H1 (cell line): ENCODE data around the gene DKKL1. TPM values are rescaled to one million over a fixed set of nuclear protein-coding genes. Genes with fewer than 3 reads are reported as not detected.

Experiments used
- CTCF ChIA-PET: fragments of 300-600 bp; sonication (Branson Sonifier 250); formaldehyde crosslinking; loops from one replicate; lab custom pipeline; 2021; ENCODE audit not compliant: partially characterized antibody; lab: Charles Lee
- POLR2A ChIA-PET: fragments of 300-600 bp; sonication (Branson Sonifier 250); formaldehyde crosslinking; loops from one replicate; lab custom pipeline; 2021; ENCODE audit warnings: inconsistent platforms; ENCODE audit not compliant: partially characterized antibody; lab: Charles Lee
- DNase-seq, 2 experiments: peaks; one replicate each; pipeline versions ENCODE4 v3.0.0 to v3.0.0-alpha.2; 2010 to 2022; ENCODE audit warnings: low spot score in 2 of 2, low read depth in 1 of 2, mixed read lengths in 1 of 2
- FAIRE-seq: peaks from 2 replicates; lab custom pipeline; 2011; peaks lifted over from hg19 to GRCh38; lab: Jason Lieb, UNC
- H2AFZ ChIP-seq: 2 replicates; pipeline ENCODE4 v1.8.1; 2012; ENCODE audit warnings: low read length, inconsistent platforms
- H2AK5ac ChIP-seq: 2 replicates; pipeline ENCODE4 v1.6.1; 2013; ENCODE audit warnings: low read depth, low read length
- H2BK120ac ChIP-seq: replicated peaks from 2 replicates; pipeline ENCODE3; 2013; ENCODE audit warnings: low read depth, low read length, inconsistent platforms
- H2BK12ac ChIP-seq: 2 replicates; pipeline ENCODE4 v1.6.1; 2013; ENCODE audit warnings: low read depth, low read length
- H2BK15ac ChIP-seq: 2 replicates; pipeline ENCODE4 v1.6.1; 2013; ENCODE audit warnings: low read length
- H2BK20ac ChIP-seq: 2 replicates; pipeline ENCODE4 v1.6.1; 2013; ENCODE audit warnings: low read length
- H2BK5ac ChIP-seq: 2 replicates; pipeline ENCODE4 v1.6.1; 2013; ENCODE audit warnings: low read depth, low read length
- H3K14ac ChIP-seq: 2 replicates; pipeline ENCODE4 v1.6.1; 2013; ENCODE audit warnings: inconsistent platforms; ENCODE audit not compliant: insufficient read length
- H3K18ac ChIP-seq: 2 replicates; pipeline ENCODE4 v1.6.1; 2013; ENCODE audit warnings: low read length; ENCODE audit errors: extremely low read depth
- H3K23ac ChIP-seq: 2 replicates; pipeline ENCODE4 v1.6.1; 2013; ENCODE audit warnings: inconsistent platforms; ENCODE audit not compliant: insufficient read length
- H3K23me2 ChIP-seq: 2 replicates; pipeline ENCODE4 v1.6.1; 2013; ENCODE audit warnings: low read depth, low read length
- H3K27ac ChIP-seq: 2 replicates; pipeline ENCODE4 v1.6.1; 2011; ENCODE audit warnings: low read depth, low read length, inconsistent platforms
- H3K27me3 ChIP-seq, 4 experiments: replicated peaks in 1 of 4; 1 replicate in 1 of 4; 2 replicates in 3 of 4; pipeline versions ENCODE4 v1.6.1 to v1.8.1; 2011 to 2013; ENCODE audit warnings: low read length in 3 of 4, mild to moderate bottlenecking in 3 of 4, inconsistent platforms in 2 of 4, mixed read lengths in 2 of 4, moderate library complexity in 1 of 4; ENCODE audit not compliant: control insufficient read depth in 3 of 4, insufficient read depth in 3 of 4; ENCODE audit errors: extremely low read depth in 1 of 4
- H3K36me3 ChIP-seq, 4 experiments: 2 replicates each; pipeline versions ENCODE4 v1.6.1 to v1.8.1; 2011 to 2013; ENCODE audit warnings: mild to moderate bottlenecking in 4 of 4, low read length in 3 of 4, moderate library complexity in 2 of 4, control low read depth in 1 of 4, inconsistent platforms in 1 of 4; ENCODE audit not compliant: insufficient read depth in 4 of 4, control insufficient read depth in 2 of 4
- H3K4ac ChIP-seq: replicated peaks from 2 replicates; pipeline ENCODE3; 2013; ENCODE audit warnings: low read length, low read depth, mixed read lengths, inconsistent platforms; ENCODE audit not compliant: insufficient read length
- H3K4me1 ChIP-seq, 4 experiments: replicated peaks in 1 of 4; 1 replicate in 1 of 4; 2 replicates in 3 of 4; pipeline versions ENCODE4 v1.6.1 to v1.8.1; 2011 to 2013; ENCODE audit warnings: low read length in 3 of 4, inconsistent platforms in 2 of 4, mixed read lengths in 1 of 4; ENCODE audit not compliant: insufficient read depth in 4 of 4, control insufficient read depth in 3 of 4
- H3K4me2 ChIP-seq, 2 experiments: 2 replicates each; pipeline versions ENCODE4 v1.6.1 to v1.8.1; 2011 to 2013; ENCODE audit warnings: low read depth in 2 of 2, low read length in 2 of 2, control low read depth in 1 of 2, inconsistent platforms in 1 of 2, mild to moderate bottlenecking in 1 of 2; ENCODE audit not compliant: insufficient read depth in 1 of 2
- H3K4me3 ChIP-seq, 4 experiments: fragments of 200-600, 300-600 bp in 1 of 4; sonication (generic), shearing (Covaris generic), sonication (Bioruptor Twin) in 1 of 4; 2 replicates each; pipeline versions ENCODE4 v1.5.1 to v1.8.1; 2011 to 2016; ENCODE audit warnings: low read length in 4 of 4, low read depth in 3 of 4, control low read depth in 2 of 4, inconsistent platforms in 2 of 4, mild to moderate bottlenecking in 2 of 4, mixed read lengths in 1 of 4, moderate library complexity in 1 of 4; ENCODE audit not compliant: insufficient read depth in 2 of 4; ENCODE audit errors: extremely low read depth in 1 of 4
- H3K56ac ChIP-seq: replicated peaks from 2 replicates; pipeline ENCODE3; 2013; ENCODE audit warnings: low read depth, mild to moderate bottlenecking, mixed read lengths, low read length, inconsistent platforms; ENCODE audit not compliant: insufficient read length
- H3K79me1 ChIP-seq: 2 replicates; pipeline ENCODE4 v1.6.1; 2013; ENCODE audit warnings: low read depth, low read length, control low read depth
- H3K79me2 ChIP-seq, 2 experiments: 2 replicates each; pipeline versions ENCODE4 v1.6.1 to v1.8.1; 2012 to 2013; ENCODE audit warnings: low read length in 2 of 2, mild to moderate bottlenecking in 2 of 2, inconsistent platforms in 1 of 2; ENCODE audit not compliant: insufficient read depth in 2 of 2, control insufficient read depth in 1 of 2
- H3K9ac ChIP-seq, 4 experiments: replicated peaks in 1 of 4; 1 replicate in 1 of 4; 2 replicates in 3 of 4; pipeline versions ENCODE4 v1.6.1 to v1.8.1; 2011 to 2013; ENCODE audit warnings: low read depth in 3 of 4, low read length in 3 of 4, control low read depth in 2 of 4, mild to moderate bottlenecking in 2 of 4, moderate library complexity in 2 of 4, inconsistent platforms in 1 of 4; ENCODE audit errors: extremely low read depth in 1 of 4
- H3K9me3 ChIP-seq, 2 experiments: 2 replicates each; pipeline versions ENCODE4 v1.6.1 to v1.8.1; 2012 to 2013; ENCODE audit warnings: mild to moderate bottlenecking in 2 of 2, moderate library complexity in 2 of 2, control low read depth in 1 of 2, inconsistent platforms in 1 of 2, low read depth in 1 of 2, low read length in 1 of 2, mixed read lengths in 1 of 2; ENCODE audit not compliant: insufficient read depth in 2 of 2
- H4K20me1 ChIP-seq, 2 experiments: replicated peaks in 1 of 2; 2 replicates each; pipeline versions ENCODE3 to v1.8.1; 2011 to 2013; ENCODE audit warnings: inconsistent platforms in 2 of 2, low read length in 2 of 2, mild to moderate bottlenecking in 1 of 2; ENCODE audit not compliant: insufficient read depth in 2 of 2, control insufficient read depth in 1 of 2
- H4K5ac ChIP-seq: 2 replicates; pipeline ENCODE4 v1.6.1; 2013; ENCODE audit warnings: low read length, low read depth, mixed read lengths, inconsistent platforms; ENCODE audit not compliant: insufficient read length
- H4K8ac ChIP-seq: 2 replicates; pipeline ENCODE4 v1.8.0; 2013; ENCODE audit warnings: mild to moderate bottlenecking, moderate library complexity, low read length, inconsistent platforms; ENCODE audit not compliant: insufficient read depth; ENCODE audit errors: extremely low read depth
- H4K91ac ChIP-seq: replicated peaks from 2 replicates; pipeline ENCODE3; 2013; ENCODE audit warnings: low read length, mixed read lengths, inconsistent platforms; ENCODE audit not compliant: insufficient read length
- YY1 ChIP-seq: IDR thresholded peaks from 2 replicates; pipeline ENCODE4 v1.6.1; 2011; ENCODE audit warnings: low read depth, mild to moderate bottlenecking, low read length
- WGBS, 2 experiments: shearing (Covaris generic) in 1 of 2; methylation state at CpG; one replicate each; pipeline versions ENCODE4 v1.1.6 to v1.1.7; 2013 to 2015; ENCODE audit warnings: low lambda C conversion rate in 2 of 2, mixed read lengths in 2 of 2, inconsistent platforms in 1 of 2, low coverage in 1 of 2, missing lambda C conversion rate in 1 of 2; ENCODE audit not compliant: insufficient replicate concordance in 2 of 2, insufficient coverage in 1 of 2, insufficient read length in 1 of 2; ENCODE audit errors: extremely low coverage in 1 of 2, missing lambda C conversion rate in 1 of 2; 5-methylcytosine and 5-hydroxymethylcytosine counted together
- polyA plus RNA-seq, 7 experiments: library from polyadenylated mRNA; depleted of rRNA in 3 of 7; stranded (reverse) in 5 of 7; unstranded in 2 of 7; fragments of >200 nt in 5 of 7; fragments of 200-250 nt in 2 of 7; gene quantifications; 1 replicate in 5 of 7; 2 replicates in 1 of 7; 4 replicates in 1 of 7; pipeline versions ENCODE4 v1.2.1 to v1.2.3, GENCODE V29; 2011 to 2013; ENCODE audit warnings: missing spikeins in 2 of 7, mixed read lengths in 2 of 7
- total RNA-seq: library from RNA; stranded (reverse); fragmentation: NEBNext Ultra II Directional; extraction: Animal tissue kit (Norgen Biotek cat#: 25700); gene quantifications from 2 replicates; pipeline ENCODE4 v1.2.1, GENCODE V29; 2021

The DKKL1 gene
- total and polyA plus RNA-seq, 2 of the 8 experiments (the other 6 are each of a cell fraction or from before 2014, with no cell fraction given) = 2.6 to 6.8 TPM

GRCh38 chr19:49349567-49349966, 14.1 kb upstream of the DKKL1 start:
- no peak overlapping the region for H2BK12ac ChIP-seq
- H2BK15ac ChIP-seq = no peak overlapping the region
- H3K14ac ChIP-seq = no peak overlapping the region
- no peak overlapping the region for H4K5ac ChIP-seq
- FAIRE-seq = no peak
- H3K27ac ChIP-seq = no peak overlapping the region
- H3K79me2 ChIP-seq = no peaks in the 10 kb centered on the region
- H3K56ac ChIP-seq = no peak overlapping the region
- 91% methylated on average over 2 of the region's 2 CpGs; no CpG with 5 or more reads in 1 of the 2 experiments for WGBS, 2 experiments
- no peak overlapping the region for H3K23ac ChIP-seq
- H4K91ac ChIP-seq = no peak overlapping the region
- no peak overlapping the region for H3K4ac ChIP-seq
- no peak overlapping the region for H2BK5ac ChIP-seq
- peaks cover 35 to 95% (median 75%) of the 10 kb centered on the region in 4 experiments for H3K36me3 ChIP-seq
- no peaks in the 10 kb centered on the region for H3K23me2 ChIP-seq
- no peak overlapping the region for H4K8ac ChIP-seq
- no peak overlapping the region for H3K4me2 ChIP-seq
- POLR2A ChIA-PET = interaction anchor here (1.1 to 8.9 kb wide), 4 partner anchors 10 to 139 kb away, joined by 3 to 112 read pairs (median 23); partner anchors contain the start of genes DKKL1 and TEAD2
- H4K20me1 ChIP-seq = peaks cover 3 to 11% of the 10 kb centered on the region in 2 experiments
- no peak overlapping the region for H3K4me3 ChIP-seq
- H2AFZ ChIP-seq = no peak overlapping the region
- H3K9ac ChIP-seq = no peak overlapping the region
- no peaks in the 10 kb centered on the region for H3K9me3 ChIP-seq
- CTCF ChIA-PET = interaction anchor here (1.0 to 2.3 kb wide), 5 partner anchors 12 to 244 kb away, joined by 3 to 13 read pairs (median 4); partner anchors contain the start of gene TEAD2
- no peaks in the 10 kb centered on the region for H3K4me1 ChIP-seq
- no peak overlapping the region for H3K18ac ChIP-seq
- H3K27me3 ChIP-seq = no peaks in the 10 kb centered on the region
- no peak for TF ChIP-seq YY1
- TF ChIP-seq, all 59 proteins: peak for 0
- Histone ChIP-seq H2AK5ac (no peak overlapping the region), H2BK120ac (no peak overlapping the region), H3K79me1 (no peaks in the 10 kb centered on the region; the same call in 1 of the 2 replicates), H2BK20ac (no peak overlapping the region)
- no peak for DNase-seq
